ENCODE data around the gene MTCH2.

MTCH2 gene

DNA sequence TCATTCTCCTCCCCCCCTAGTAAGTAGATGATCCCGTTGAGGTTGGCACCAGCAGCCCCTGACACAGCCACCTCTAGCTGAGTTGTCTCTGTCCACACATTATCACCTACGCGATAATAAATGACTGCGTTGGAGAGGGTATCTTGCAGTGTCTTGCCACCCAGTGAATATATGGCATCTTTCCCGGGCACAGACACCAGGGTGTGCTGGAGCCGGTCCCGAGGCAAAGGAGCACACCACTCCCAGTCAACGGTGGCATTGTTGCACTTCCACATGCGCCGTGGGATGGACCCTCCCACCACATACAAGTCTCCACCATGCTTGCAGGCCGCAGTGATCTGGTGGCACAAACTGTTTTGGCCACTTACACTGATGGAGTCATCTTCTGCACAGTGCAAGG, 69.0 kb downstream of the MTCH2 start:
- TF ChIP-seq, protein P1, sequence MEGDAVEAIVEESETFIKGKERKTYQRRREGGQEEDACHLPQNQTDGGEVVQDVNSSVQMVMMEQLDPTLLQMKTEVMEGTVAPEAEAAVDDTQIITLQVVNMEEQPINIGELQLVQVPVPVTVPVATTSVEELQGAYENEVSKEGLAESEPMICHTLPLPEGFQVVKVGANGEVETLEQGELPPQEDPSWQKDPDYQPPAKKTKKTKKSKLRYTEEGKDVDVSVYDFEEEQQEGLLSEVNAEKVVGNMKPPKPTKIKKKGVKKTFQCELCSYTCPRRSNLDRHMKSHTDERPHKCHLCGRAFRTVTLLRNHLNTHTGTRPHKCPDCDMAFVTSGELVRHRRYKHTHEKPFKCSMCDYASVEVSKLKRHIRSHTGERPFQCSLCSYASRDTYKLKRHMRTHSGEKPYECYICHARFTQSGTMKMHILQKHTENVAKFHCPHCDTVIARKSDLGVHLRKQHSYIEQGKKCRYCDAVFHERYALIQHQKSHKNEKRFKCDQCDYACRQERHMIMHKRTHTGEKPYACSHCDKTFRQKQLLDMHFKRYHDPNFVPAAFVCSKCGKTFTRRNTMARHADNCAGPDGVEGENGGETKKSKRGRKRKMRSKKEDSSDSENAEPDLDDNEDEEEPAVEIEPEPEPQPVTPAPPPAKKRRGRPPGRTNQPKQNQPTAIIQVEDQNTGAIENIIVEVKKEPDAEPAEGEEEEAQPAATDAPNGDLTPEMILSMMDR (IDR thresholded peaks at IDR 0.05; ENCODE audit: low read length) = no peak
- TF ChIP-seq EZH2 (IDR thresholded peaks at IDR 0.05; ENCODE audit: borderline replicate concordance, low read length) = no peak
- Histone ChIP-seq H3K9me2 (ENCODE audit: low read depth, low read length) (no peaks in the 10 kb centered on the region), H3K27ac (ENCODE audit: low read depth, low read length, poor library complexity, severe bottlenecking) (no peak overlapping the region), H3K27me3 (ENCODE audit: insufficient read depth, low read length) (no peaks in the 10 kb centered on the region), H3K4me3 (ENCODE audit: low read depth, low read length, poor library complexity, severe bottlenecking) (no peak overlapping the region), H3K79me2 (ENCODE audit: insufficient read depth, low read length) (no peaks in the 10 kb centered on the region), H3K4me1 (ENCODE audit: insufficient read depth, low read length, severe bottlenecking) (peaks cover 16% of the 10 kb centered on the region), H3F3A (ENCODE audit: insufficient read depth, low read length) (0 out of 2 replicates have a peak, but pooled peaks cover 5% of the 10 kb centered on the region), H2AFZ (ENCODE audit: low read length) (no peak overlapping the region), H3K9me3 (ENCODE audit: low read length) (no peaks in the 10 kb centered on the region), H3K36me3 (ENCODE audit: insufficient read depth, low read length) (peaks cover 77% of the 10 kb centered on the region), H3K9ac (ENCODE audit: low read length) (no peak overlapping the region), H4K20me1 (ENCODE audit: insufficient read depth, low read length) (no peaks in the 10 kb centered on the region), H3K4me2 (ENCODE audit: low read length) (no peak overlapping the region)

DNA sequence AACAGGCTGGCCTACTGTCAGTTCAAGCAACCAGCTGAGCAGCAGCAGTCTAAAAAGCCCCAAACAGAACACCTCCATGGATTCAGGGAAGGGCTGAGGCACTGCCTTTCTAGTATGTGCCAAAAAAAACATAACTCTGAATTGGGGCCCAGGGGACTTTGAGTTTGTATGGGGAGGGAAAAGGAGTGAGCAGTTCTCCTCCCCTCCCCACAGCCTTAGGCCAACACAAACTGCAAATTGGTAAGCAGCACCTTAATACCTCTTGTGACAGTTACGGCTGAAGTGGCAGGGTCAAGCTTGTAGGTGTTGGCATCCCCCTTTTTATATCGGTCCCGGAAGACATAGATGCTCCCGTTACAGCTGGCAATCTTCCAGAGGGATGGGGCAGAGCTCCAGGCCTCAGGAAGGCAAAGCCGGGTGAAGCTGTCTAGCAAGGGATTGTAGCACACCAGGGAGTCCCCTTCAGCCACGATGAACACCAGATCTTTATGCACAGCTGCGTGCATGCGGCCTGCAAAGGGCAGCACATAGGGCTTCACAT, 69.6 kb downstream of the MTCH2 start:
- no peaks in the 10 kb centered on the region for H3K27me3 ChIP-seq (ENCODE audit: insufficient read depth, low read length)
- no peak overlapping the region for H2AFZ ChIP-seq (ENCODE audit: low read length)
- H3K4me1 ChIP-seq (ENCODE audit: insufficient read depth, low read length, severe bottlenecking) = peaks cover 10% of the 10 kb centered on the region
- no peak overlapping the region for H3K27ac ChIP-seq (ENCODE audit: low read depth, low read length, poor library complexity, severe bottlenecking)
- H3K9ac ChIP-seq (ENCODE audit: low read length) = no peak overlapping the region
- no peaks in the 10 kb centered on the region for H3K9me3 ChIP-seq (ENCODE audit: low read length)
- no peaks in the 10 kb centered on the region for H3K9me2 ChIP-seq (ENCODE audit: low read depth, low read length)
- H3F3A ChIP-seq (ENCODE audit: insufficient read depth, low read length) = 0 out of 2 replicates have a peak, but pooled peaks cover 5% of the 10 kb centered on the region
- H3K4me3 ChIP-seq (ENCODE audit: low read depth, low read length, poor library complexity, severe bottlenecking) = no peak overlapping the region
- H3K36me3 ChIP-seq (ENCODE audit: insufficient read depth, low read length) = peaks cover 79% of the 10 kb centered on the region
- H3K4me2 ChIP-seq (ENCODE audit: low read length) = no peak overlapping the region
- TF ChIP-seq EZH2 (IDR thresholded peaks at IDR 0.05; ENCODE audit: borderline replicate concordance, low read length) = no peak
- TF ChIP-seq, protein P1 (IDR thresholded peaks at IDR 0.05; ENCODE audit: low read length) = no peak
- H4K20me1 ChIP-seq (ENCODE audit: insufficient read depth, low read length) = no peaks in the 10 kb centered on the region
- no peaks in the 10 kb centered on the region for H3K79me2 ChIP-seq (ENCODE audit: insufficient read depth, low read length)

DNA sequence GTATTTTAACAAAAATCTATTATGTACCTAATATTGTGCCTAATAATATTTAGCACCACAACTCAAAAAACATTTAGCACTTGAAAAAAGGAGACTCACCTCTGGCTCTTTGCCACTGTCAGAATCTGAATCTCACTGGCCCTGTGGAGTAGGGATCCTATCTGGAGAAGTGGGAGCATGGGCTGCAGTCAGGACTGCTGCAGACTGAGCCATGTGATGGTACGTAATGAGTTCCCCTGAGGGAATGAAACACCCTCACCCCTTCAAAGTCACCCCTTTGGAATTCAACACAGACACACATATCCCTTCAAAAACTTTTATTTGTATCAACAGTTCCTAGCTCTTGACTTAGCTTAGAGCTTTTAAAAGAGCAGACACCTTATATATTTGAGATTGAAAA, 70.5 kb downstream of the MTCH2 start:
- Histone ChIP-seq H3K4me2 (ENCODE audit: low read length) (no peak overlapping the region), H3K27ac (ENCODE audit: low read depth, low read length, poor library complexity, severe bottlenecking) (no peak overlapping the region), H3K4me3 (ENCODE audit: low read depth, low read length, poor library complexity, severe bottlenecking) (no peak overlapping the region), H3K36me3 (ENCODE audit: insufficient read depth, low read length) (peaks cover 70% of the 10 kb centered on the region), H3K27me3 (ENCODE audit: insufficient read depth, low read length) (no peaks in the 10 kb centered on the region), H3K9ac (ENCODE audit: low read length) (no peak overlapping the region), H3K79me2 (ENCODE audit: insufficient read depth, low read length) (peaks cover 3% of the 10 kb centered on the region; the same call in 1 of the 2 replicates), H4K20me1 (ENCODE audit: insufficient read depth, low read length) (no peaks in the 10 kb centered on the region), H3K9me2 (ENCODE audit: low read depth, low read length) (no peaks in the 10 kb centered on the region), H3K4me1 (ENCODE audit: insufficient read depth, low read length, severe bottlenecking) (peaks cover 5% of the 10 kb centered on the region), H3F3A (ENCODE audit: insufficient read depth, low read length) (0 out of 2 replicates have a peak, but pooled peaks cover 5% of the 10 kb centered on the region), H2AFZ (ENCODE audit: low read length) (no peak overlapping the region), H3K9me3 (ENCODE audit: low read length) (no peaks in the 10 kb centered on the region)
- TF ChIP-seq, protein P1 (IDR thresholded peaks at IDR 0.05; ENCODE audit: low read length) = no peak
- TF ChIP-seq EZH2 (IDR thresholded peaks at IDR 0.05; ENCODE audit: borderline replicate concordance, low read length) = no peak
